ENCODE results near the gene MAP3K5. TPM values are rescaled to one million over a fixed set of nuclear protein-coding genes. Genes with fewer than 3 reads are reported as not detected.

MAP3K5 gene
- total and polyA plus RNA-seq, 9 of the 15 experiments (the other 6 are each of a cell fraction or from before 2014, with no cell fraction given) = 2.2 to 13.0 (median 9.9) TPM

DNA sequence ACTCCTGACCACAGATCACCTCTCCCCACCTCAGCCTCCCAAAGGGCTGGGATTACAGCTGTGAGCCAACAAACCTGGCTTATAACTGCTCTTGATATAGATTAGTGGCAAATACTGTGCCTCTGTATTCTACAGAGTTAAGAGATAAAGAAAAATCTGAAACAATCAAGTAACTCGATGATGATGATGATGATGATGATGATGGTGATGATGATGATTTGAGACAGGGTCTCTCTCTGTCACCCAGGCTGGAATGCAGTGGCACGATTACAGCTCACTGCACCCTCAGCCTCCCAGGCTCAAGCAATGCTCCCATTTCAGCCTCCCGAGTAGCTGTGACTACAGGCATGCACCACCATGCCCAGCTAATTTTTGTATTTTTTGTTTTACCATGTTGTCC lies 175.8 kb downstream of the MAP3K5 start:
- FAIRE-seq = no peak
- no peak overlapping the region for H3K4me3 ChIP-seq
- no peak overlapping the region for H3K9ac ChIP-seq (ENCODE audit: insufficient read depth in 1 of 2, low read depth in 2 of 2, low read length in 2 of 2)
- DNase-seq (ENCODE audit: extremely low read depth in 1 of 4, low spot score in 3 of 4) = no peak
- no peaks in the 10 kb centered on the region for H3K27me3 ChIP-seq (ENCODE audit: control insufficient read depth in 2 of 2, insufficient read depth in 2 of 2, low read length in 2 of 2)
- peaks cover 13% of the 10 kb centered on the region for H3K36me3 ChIP-seq (ENCODE audit: control insufficient read depth, insufficient read depth, low read length)
- H3K4me2 ChIP-seq (ENCODE audit: insufficient read depth, low read length) = no peak overlapping the region
- no peaks in the 10 kb centered on the region for H3K79me2 ChIP-seq (ENCODE audit: control insufficient read depth, insufficient read depth, low read length)
- H3K27ac ChIP-seq (ENCODE audit: extremely low read depth, low read depth, low read length) = no peak overlapping the region
- BruUV-seq (replicated peaks) = no TSS peak
- no peak overlapping the region for H2AFZ ChIP-seq (ENCODE audit: low read depth, low read length)
- H3K9me1 ChIP-seq (ENCODE audit: control insufficient read depth, insufficient read depth, low read length) = peaks cover 3% of the 10 kb centered on the region
- in situ Hi-C loops (cut with MboI) = no loop called here
- intact Hi-C loops (cut with micrococcal nuclease) = no loop called here
- ChIA-PET POLR2A (no interaction called here), CTCF (ENCODE audit: low intra/inter-chr PET ratio) (no interaction called here)
- H3K9me3 ChIP-seq (replicated peaks; ENCODE audit: control insufficient read depth, insufficient read depth, low read depth, low read length) = no peaks in the 10 kb centered on the region
- no peak for ATAC-seq
- H3K4me1 ChIP-seq (replicated peaks in 1 of 2; ENCODE audit: control insufficient read depth in 2 of 2, insufficient read depth in 2 of 2, low read length in 2 of 2) = peaks cover 0 to 4% of the 10 kb centered on the region in 2 experiments; a peak in 1 of 5 replicates
- WGBS (ENCODE audit: insufficient coverage, low coverage, missing lambda C conversion rate) = 52% methylated on average over 3 of the region's 3 CpGs
- no peaks in the 10 kb centered on the region; the same call in 1 of the 2 replicates for H4K20me1 ChIP-seq (replicated peaks; ENCODE audit: control insufficient read depth, insufficient read depth, low read length)
- TF ChIP-seq, protein P1, sequence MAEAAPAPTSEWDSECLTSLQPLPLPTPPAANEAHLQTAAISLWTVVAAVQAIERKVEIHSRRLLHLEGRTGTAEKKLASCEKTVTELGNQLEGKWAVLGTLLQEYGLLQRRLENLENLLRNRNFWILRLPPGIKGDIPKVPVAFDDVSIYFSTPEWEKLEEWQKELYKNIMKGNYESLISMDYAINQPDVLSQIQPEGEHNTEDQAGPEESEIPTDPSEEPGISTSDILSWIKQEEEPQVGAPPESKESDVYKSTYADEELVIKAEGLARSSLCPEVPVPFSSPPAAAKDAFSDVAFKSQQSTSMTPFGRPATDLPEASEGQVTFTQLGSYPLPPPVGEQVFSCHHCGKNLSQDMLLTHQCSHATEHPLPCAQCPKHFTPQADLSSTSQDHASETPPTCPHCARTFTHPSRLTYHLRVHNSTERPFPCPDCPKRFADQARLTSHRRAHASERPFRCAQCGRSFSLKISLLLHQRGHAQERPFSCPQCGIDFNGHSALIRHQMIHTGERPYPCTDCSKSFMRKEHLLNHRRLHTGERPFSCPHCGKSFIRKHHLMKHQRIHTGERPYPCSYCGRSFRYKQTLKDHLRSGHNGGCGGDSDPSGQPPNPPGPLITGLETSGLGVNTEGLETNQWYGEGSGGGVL (CRISPR knock-in tag; IDR thresholded peaks at IDR 0.05) = no peak
- TF ChIP-seq ZNF41 (CRISPR knock-in tag; conservative IDR thresholded peaks at IDR 0.05) (no peak), NCOA1 (IDR thresholded peaks at IDR 0.05; ENCODE audit: low read depth) (no peak), STAT5A (IDR thresholded peaks at IDR 0.05; ENCODE audit: borderline replicate concordance, low read length) (no peak), PHTF2 (CRISPR knock-in tag; IDR thresholded peaks at IDR 0.05) (no peak), ZBTB7A (IDR thresholded peaks at IDR 0.05; ENCODE audit: borderline replicate concordance, control insufficient read depth, low read depth, low read length) (no peak), CBX2 (IDR thresholded peaks at IDR 0.05; ENCODE audit: insufficient read depth, low read length, poor library complexity, severe bottlenecking) (no peak), ZNF253 (CRISPR knock-in tag; conservative IDR thresholded peaks at IDR 0.05) (no peak), ZSCAN32 (CRISPR knock-in tag; IDR thresholded peaks at IDR 0.05) (no peak)
- TF ChIP-seq, protein P2, sequence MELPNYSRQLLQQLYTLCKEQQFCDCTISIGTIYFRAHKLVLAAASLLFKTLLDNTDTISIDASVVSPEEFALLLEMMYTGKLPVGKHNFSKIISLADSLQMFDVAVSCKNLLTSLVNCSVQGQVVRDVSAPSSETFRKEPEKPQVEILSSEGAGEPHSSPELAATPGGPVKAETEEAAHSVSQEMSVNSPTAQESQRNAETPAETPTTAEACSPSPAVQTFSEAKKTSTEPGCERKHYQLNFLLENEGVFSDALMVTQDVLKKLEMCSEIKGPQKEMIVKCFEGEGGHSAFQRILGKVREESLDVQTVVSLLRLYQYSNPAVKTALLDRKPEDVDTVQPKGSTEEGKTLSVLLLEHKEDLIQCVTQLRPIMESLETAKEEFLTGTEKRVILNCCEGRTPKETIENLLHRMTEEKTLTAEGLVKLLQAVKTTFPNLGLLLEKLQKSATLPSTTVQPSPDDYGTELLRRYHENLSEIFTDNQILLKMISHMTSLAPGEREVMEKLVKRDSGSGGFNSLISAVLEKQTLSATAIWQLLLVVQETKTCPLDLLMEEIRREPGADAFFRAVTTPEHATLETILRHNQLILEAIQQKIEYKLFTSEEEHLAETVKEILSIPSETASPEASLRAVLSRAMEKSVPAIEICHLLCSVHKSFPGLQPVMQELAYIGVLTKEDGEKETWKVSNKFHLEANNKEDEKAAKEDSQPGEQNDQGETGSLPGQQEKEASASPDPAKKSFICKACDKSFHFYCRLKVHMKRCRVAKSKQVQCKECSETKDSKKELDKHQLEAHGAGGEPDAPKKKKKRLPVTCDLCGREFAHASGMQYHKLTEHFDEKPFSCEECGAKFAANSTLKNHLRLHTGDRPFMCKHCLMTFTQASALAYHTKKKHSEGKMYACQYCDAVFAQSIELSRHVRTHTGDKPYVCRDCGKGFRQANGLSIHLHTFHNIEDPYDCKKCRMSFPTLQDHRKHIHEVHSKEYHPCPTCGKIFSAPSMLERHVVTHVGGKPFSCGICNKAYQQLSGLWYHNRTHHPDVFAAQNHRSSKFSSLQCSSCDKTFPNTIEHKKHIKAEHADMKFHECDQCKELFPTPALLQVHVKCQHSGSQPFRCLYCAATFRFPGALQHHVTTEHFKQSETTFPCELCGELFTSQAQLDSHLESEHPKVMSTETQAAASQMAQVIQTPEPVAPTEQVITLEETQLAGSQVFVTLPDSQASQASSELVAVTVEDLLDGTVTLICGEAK (IDR thresholded peaks at IDR 0.05) = no peak
- TF ChIP-seq, protein P2 (CRISPR knock-in tag; IDR thresholded peaks at IDR 0.05) = no peak
- TF ChIP-seq, protein P3, sequence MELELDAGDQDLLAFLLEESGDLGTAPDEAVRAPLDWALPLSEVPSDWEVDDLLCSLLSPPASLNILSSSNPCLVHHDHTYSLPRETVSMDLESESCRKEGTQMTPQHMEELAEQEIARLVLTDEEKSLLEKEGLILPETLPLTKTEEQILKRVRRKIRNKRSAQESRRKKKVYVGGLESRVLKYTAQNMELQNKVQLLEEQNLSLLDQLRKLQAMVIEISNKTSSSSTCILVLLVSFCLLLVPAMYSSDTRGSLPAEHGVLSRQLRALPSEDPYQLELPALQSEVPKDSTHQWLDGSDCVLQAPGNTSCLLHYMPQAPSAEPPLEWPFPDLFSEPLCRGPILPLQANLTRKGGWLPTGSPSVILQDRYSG (tag; conservative IDR thresholded peaks at IDR 0.05; ENCODE audit: low read depth) = no peak
